GM18861 (cell line): ENCODE data around the gene GLYATL3.

Experiments used
- ATAC-seq: cut with Tn5 transposase; IDR thresholded peaks from one replicate; pipeline ENCODE4 v1.9.1; 2021; ENCODE audit not compliant: unreplicated experiment

Gene GLYATL3

DNA sequence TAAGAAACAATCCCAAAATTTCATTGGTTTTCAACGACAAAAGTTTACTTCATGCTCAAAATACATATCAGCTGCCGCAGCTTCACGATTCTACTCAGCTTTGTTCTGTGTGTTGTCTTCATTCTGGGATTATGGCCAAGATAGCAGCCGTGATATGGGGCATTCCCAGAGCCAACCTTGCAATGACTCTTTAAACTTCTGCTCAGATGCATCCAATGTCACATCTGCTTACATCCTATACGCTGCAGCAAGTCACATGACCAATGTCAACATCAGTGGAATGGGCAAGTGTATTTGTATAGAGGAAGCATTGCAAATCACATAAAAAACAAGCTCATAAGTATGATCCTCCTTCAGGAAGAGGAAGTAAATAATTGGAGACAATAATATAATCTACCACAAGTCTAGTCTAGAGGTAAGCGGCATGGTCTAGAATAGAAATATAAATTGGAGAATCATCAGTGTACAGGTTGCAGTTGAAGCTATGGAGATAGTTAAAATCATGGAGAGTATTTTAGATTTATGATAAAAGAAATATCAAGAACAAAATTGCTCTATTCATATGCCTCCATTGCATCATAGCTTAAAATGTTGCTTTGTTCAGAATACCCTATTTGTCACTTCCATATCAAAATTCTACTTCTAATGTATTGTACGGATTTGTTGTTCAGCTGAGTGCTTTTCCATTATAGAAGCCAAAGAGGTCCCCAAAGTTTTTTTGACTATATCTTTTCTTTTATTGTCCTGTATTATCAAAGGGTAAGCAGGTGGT lies 43.5 kb downstream of the GLYATL3 start:
- ATAC-seq, result no peak

DNA sequence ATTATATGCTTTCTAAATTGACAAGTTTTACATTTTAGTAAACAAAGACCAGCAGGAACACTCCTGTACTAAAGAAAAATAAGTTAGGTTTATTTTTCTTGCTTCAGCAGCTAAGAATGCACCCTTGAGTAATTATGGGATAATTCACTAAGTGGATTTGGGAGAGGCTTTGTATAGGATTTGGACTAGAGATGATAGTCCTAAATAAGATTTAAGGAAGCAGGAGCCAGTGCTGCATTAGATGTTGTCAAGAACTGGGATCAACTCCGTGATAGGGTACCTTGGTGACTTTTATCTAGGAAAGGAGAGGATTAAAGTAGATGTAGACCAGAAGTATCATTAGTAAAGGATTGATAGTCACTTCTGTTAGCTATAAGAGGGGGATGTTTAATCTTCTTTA lies 46.6 kb downstream of the GLYATL3 start:
- no peak for ATAC-seq

- no peak for ATAC-seq
These were observed 49.0 kb downstream of the GLYATL3 start for GRCh38 chr6:49548613-49549304.

GRCh38 chr6:49549691-49550491 lies 50.2 kb downstream of the GLYATL3 start:
- ATAC-seq, result no peak

DNA sequence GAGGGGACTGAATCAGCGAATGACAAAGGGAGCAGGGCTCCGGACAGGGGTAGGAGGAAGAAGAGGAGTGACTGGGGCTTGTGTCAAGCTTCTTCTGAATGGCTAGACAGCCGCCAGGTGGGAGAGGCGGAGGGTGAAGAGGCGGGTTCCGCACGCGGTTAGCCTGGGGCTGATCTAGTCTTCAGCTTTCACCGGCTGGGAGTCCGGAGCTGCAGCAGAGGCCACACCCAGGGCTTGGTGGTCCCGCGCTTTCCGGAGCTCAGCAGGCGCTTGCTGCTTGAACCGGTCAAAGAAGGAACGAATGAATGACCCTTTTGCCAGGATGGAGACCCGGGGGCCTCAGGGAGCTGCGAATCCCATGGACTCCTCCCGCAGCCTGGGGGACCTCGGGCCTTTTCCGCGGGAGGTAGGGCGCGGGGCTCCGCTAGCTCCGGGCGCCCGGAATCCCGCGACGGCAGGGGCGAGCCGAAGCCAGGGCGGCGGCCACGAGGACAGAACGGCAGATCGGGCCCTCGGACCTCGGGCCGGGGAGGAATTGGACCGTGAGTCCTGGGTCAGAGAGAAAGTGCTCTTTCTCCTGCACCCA lies 50.9 kb downstream of the GLYATL3 start, which contains the start of gene C6orf141:
Gene C6orf141, plus strand, starts transcription at position 177 of the 586 bp plus-strand sequence. Its CDS starts 125 bp downstream, at position 302.
- no peak for ATAC-seq

DNA sequence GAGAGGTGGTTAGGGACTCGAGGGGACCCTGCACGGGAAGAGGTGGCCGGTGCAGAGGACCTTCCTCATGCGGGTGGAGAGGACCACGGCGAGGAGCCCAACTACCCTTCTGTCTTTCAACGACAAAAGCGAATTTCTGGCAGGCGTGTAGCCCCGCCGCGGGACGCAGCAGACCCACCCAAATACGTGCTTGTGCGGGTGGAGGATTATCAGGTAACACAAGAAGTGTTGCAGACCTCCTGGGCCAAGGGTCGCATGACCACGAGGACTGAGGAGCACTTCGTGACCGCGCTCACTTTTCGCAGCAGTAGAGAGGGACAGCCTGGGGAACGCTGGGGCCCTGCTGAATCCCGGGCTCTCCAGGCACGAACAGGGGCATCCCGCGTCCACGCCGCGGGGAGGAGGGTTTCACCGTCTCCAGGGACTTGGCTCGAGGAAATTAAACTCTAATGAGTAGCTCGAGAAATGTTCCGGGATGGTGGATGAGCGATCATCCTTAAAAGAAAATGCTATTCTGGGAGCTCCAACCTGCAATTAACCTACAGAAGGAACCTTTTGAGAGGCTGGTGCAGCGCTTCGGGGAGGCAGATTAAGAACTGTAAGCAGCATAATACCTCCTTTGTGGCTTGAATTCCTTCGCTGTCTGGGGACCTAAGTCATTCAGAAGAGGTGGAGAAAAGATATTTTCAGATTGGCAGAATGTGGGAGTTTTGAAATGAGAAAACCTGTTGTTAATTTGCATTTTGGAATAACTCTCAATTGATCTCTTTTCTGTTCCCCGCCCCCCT lies 51.5 kb downstream of the GLYATL3 start:
- ATAC-seq, result no peak

GRCh38 chr6:49551866-49552129 lies 52.1 kb downstream of the GLYATL3 start:
- no peak for ATAC-seq

DNA sequence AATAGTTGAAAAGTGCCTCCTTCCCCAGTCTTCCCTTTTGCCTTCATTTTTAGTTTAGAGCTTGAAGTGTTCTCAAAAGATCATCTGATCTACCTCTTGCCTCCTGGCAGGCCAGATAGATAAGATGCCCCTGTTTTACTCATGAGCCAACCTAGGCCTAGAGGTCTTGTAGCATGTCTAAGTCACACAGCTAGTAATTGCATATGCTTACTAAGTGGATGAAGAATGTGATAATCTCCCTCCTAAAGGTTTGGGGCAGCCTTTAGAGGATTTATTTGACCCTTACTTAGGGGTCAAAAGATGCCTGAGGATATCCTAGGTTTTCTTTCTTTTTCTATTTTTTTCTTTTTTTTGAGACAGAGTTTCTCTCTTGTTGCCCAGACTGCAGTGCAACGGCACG lies 52.9 kb downstream of the GLYATL3 start:
- ATAC-seq, result no peak

DNA sequence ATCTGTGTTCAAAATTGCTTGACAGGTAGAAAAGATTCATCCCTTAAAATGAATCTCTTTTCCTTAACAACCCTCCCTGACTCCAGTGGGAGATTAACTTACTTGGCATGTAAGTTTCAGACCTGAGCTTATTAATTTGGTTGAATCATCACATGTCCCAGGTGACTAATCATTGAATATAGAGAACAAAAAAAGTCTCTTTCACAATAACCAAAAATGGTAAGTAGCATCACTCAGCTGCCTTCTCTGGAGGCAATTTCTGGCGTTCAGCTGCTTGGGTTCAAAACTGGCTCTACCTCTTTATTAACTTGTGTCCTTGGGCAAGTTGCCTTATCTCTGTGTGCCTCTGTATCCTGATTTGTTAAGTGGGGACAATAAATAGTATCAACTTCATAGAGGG lies 53.7 kb downstream of the GLYATL3 start:
- no peak for ATAC-seq

DNA sequence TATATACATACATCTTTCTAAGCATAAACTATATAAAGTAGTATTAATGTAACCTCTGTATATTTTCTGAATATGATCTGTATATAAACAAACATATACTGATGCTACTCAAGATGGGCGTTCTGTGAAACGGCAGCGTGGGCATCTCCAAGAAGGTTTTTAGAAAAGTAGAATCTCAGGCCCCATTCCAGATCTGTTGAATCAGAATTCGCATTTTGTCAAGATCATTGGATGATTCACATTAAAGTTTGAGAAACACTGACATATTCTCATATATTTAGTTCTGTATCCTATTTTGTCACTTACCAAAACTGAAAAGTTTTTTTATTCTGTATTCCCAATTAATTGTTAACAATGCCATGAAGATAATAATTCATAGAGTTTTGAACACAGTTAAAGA lies 56.2 kb downstream of the GLYATL3 start:
- no peak for ATAC-seq

- no peak for ATAC-seq
These were observed 56.7 kb downstream of the GLYATL3 start for GRCh38 chr6:49556429-49556837.

DNA sequence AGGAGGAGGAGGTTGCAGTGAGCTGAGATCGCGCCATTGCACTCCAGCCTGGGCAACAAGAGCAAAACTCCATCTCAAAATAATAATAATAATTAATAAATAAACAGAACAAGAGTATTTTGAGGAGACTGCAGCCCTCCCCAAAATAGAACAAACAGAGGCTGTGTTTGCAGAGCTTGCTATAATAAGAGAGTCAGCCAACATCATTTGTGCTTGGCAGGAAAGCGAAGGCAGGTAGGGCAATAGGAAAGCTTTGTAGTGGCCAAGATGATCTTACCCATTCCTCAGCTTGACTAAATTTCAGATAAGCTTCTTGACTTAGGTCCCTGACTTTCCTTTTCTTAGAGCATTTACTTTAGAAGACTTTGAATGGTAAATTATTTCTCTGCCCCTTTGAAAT lies 57.5 kb downstream of the GLYATL3 start:
- ATAC-seq, result no peak

- ATAC-seq, result no peak
These were observed 58.5 kb downstream of the GLYATL3 start for GRCh38 chr6:49558238-49558637.

DNA sequence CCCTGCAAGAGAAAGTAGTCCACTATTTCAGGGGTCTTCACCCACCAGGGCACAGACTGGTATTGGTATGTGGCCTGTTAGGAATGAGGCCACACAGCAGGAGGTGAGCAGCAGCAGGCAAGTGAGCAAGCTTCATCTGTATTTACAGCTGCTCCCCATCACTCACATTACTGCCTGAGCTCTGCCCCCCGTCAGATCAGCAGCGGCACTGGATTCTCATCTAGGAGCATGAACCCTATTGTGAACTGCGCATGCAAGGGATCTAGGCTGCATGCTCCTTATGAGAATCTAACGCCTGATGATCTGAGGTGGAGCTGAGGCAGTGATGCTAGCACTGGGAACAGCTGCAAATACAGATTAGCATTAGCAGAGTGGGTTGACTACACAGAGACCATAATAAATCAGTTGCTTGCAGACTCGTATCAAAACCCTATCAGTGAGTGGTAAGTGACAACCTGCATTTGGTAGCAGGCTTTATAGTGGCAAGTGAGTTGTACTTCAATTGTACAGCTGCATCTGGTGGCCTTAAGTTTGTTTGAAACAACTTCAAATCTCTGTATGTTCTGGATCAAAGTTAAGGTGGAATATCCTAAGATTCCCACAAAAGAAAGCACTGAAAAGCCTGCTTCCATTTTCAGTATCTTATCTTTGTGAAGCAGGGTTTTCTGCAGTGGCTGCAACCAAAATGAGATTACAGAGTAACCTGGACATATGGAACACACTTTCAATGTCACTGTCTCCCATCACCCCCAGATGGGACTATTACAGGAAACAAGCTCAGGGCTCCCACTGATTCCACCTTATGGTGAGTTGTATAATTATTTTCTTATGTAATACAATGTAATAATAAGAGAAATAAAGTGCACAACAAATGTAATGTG lies 63.5 kb downstream of the GLYATL3 start:
- no peak for ATAC-seq

- no peak for ATAC-seq
These were observed 64.8 kb downstream of the GLYATL3 start for GRCh38 chr6:49564552-49564951.

GRCh38 chr6:49565261-49565660 lies 65.5 kb downstream of the GLYATL3 start:
- no peak for ATAC-seq

DNA sequence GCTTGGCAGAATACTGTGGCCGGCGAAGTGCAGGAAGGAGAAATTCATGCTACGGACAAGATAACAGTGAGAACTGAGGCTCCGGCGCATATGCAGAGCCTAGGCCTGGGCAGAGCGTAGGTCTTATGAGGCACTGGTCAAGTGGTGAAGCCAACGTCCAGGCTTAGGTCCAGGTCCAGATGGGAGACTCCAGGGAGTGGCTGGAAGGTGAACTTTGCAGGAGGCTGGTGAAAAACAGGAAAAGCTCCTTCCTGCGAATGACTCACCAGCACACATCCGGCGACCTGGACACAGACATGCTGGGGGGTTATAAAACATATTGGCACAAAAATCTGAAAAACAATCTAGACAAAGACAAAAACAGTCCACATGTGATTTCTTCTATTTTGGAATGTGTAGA lies 66.1 kb downstream of the GLYATL3 start:
- ATAC-seq, result no peak

DNA sequence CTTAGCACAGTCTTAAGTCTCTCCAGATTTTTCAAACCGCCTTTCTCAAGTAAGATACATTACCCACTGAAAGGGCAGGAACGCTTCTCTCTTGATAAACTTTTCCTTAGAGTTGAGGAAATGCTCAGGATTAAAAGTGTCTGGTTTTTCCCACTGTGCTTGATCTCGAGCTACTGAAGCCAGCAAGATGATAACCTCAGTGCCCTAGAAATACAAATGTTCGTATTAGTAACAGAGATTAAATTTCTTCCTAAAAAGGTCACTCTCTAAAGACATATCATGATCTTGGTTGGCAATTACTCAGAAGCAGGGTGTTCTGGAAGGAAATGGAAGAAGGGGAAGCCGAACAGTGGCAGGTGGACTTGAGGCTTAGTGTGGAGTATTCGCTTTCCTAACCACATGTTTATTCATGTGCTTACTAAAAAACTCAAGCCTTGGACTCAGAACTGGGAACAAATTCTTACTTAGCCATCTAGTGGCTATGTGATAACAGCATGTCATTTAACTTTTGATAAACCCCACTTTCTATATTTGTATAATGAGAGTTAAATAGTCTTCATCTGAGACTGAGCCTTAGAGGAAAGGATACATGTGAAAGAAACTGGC lies 70.9 kb downstream of the GLYATL3 start:
- ATAC-seq, result no peak

DNA sequence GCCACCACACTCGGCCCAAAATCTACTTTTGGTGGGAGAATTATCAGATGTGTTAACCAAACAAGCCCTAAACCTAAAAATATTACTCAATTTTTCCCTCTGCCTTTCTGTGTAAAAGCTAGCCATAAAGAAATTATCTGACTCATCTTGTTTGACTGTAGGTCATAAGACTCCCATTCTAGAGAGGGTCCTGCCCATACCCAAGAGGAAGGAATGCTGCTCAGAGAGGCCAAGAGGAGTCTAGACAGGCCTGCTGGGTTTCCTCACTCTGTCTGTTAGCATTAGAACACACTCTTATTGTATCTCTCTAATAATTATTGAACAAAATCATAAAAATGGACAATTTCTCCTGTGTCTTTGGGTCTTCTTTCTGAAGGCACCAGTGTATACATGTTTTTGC lies 76.9 kb downstream of the GLYATL3 start:
- ATAC-seq, result no peak
